Vagina (tissue), 2 donors: ENCODE results near the gene TRDMT1.

ENCODE experiments used
- CTCF ChIP-seq, 3 experiments: fragments of 450-650 bp in 2 of 3; fragments of 200-600 bp in 1 of 3; sonication (generic) in 1 of 3; IDR thresholded peaks; one replicate each; pipeline ENCODE4 v1.5.1; 2017 to 2019; ENCODE audit warnings: antibody characterized with exemption in 3 of 3, mild to moderate bottlenecking in 2 of 3, moderate library complexity in 2 of 3
- POLR2A ChIP-seq, 2 donors: fragments of 450-650 bp; IDR thresholded peaks; one replicate each; pipeline ENCODE4 v1.6.1; 2017; ENCODE audit warnings: antibody characterized with exemption in 2 of 2, mild to moderate bottlenecking in 2 of 2, moderate library complexity in 2 of 2

GRCh38 chr10:17219024-17219423, 17.6 kb upstream of the TRDMT1 start:
- TF ChIP-seq CTCF (IDR thresholded peaks at IDR 0.05) (no peak), POLR2A (IDR thresholded peaks at IDR 0.05) (no peak)
